HG03432 (cell line): ENCODE measurements around the gene PARVB.

Source experiments
- ATAC-seq: cut with Tn5 transposase; IDR thresholded peaks from one replicate; pipeline ENCODE4 v1.9.1; 2021; ENCODE audit warnings: mild to moderate bottlenecking, moderate library complexity; ENCODE audit not compliant: unreplicated experiment

The PARVB gene

DNA sequence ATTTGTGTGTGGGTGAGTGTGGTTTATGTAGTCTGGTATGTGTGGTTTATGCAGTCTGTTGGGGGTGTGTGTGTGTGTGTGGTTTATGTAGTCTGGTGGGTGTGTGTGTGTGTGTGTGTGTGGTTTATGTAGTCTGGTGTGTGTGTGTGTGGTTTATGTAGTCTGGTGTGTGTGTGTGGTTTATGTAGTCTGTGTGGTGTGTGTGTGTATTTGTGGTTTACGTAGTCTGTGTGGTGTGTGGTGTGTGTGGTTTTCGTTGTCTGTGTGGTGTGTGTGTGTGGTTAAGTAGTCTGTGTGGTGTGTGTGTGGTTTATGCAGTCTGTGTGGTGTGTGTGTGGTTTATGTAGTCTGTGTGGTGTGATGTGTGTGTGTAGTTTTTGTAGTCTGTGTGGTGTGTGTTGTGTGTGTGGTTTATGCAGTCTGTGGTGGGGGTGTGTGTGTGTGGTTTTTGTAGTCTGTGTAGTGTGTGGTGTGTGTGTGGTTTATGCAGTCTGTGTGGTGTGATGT is 130.4 kb downstream of the PARVB start:
- ATAC-seq: no peak

DNA sequence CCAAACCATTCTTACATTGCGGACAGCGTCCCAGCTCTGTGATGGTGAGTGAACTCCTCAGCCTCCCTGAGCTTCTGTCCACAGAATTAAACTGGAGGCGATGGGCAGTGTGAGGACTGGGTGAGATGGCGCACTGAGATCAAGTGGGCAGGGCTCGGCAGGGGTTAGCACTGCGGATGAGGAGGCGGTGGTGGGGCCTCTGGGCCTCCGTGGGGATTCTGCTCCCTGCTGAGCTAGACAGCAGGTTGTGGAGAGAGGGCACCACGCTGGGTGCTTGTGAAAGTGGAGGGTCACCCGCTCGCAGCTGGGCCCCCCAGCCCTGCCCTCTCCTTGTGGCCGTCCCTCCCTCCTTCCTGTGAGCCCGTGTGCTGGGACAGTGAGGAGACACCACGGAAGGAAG is 131.0 kb downstream of the PARVB start:
- no peak for ATAC-seq

DNA sequence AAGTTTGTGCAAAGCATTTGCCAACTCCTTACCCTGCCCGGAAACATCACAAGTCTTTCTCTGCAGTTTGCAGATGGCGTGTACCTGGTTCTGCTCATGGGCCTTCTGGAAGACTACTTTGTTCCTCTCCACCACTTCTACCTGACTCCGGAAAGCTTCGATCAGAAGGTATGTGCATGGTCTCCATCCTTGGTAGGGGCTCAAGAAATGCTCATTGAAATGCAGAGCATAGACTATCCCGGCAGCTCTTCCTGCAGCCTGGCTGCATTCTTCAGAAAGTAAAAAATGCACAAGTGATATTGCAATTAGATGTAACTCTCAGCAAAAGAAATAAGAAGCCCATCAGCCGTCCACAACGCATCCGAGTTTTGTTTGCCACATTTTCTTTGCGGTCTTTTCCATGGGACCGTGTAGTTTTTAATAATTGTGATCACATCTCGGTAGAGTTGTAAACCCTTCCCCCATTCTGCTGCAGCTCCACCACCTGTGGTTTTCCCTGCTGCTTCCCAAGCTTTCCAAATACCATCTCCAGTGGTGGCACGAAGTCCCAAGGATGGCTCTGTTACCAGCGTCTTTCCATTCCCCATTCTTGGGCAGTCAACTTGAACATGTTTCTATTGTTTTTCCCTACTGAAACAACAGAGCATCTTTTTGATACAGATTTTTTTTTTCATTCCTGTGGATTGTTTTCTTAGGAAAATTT is 134.0 kb downstream of the PARVB start:
- ATAC-seq: no peak

DNA sequence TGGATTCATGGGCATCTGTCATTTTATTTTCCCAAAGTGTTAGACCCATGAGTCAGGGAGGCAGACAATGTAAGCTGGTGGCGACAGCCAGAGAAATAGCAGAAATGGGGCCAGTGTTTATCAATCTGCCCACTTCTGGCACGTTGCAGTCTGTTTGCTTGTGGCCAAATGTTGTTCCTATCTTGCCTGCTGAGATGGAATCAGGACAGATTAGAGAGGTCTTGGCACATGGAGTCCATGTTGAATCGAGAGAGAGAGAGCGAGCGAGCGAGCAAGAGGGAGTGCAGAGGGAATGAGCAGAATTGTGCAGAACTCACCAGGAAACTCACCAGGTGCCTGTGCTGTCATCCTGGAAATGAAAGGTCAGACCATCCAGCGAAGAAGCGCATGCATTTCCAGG is 134.7 kb downstream of the PARVB start:
- ATAC-seq: no peak

DNA sequence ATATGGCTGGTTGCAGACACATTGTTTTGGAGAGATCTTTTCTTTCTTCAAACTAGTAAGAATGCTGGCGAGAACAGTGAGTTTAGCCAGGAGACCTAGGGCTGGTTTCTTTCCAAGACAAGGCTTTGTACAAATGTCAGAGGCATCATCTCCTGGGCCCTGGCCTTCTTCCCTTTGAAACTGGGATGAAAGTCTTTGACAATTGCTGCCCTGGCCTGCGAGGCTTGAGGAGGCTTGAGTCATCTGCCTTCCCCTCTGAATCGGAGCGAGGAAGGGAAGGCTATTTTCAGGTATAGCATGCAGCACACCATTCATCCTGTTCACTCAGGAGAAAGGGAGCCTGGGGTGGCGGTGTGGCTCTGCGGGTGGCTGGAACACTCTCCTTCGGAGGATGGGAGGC is 135.1 kb downstream of the PARVB start:
- ATAC-seq: no peak

DNA sequence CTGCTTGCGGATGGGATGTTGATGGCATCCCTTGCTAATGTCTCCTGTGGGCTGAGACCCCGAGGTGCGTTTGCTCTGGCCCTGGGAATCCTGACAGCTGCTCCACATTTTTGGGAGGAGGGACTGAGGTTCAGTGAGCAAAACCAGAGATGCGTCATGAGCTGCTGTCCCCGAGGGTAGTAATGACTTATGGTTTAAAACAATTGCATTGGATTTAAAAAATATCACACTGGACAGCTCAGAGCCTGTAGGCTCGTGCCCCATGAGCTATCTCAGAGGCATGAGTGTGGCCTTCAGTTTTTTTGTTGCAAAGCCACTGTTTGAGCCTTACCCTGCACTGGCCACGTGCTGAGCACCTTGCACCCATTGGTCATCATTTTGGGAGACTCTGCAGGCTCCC is 135.7 kb downstream of the PARVB start:
- no peak for ATAC-seq

DNA sequence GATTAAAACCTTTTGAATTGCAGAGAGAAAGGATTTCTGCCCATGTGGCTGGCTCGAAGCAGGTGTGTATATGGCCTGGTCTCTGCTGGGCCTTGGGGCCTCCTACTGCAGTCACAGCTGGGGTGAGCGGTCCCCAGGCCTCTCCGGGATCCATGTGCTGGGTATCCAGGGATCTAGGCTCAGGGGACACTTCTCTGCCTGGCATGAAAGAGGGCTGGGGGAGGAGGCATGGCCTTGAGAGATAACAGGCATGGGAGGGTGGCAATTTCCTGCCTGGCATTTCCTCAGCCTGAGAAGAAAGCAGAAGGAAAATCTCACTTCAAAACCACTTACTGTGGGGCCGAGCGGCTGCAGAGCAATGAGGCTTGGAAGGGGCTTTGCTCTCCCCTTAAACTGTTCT is 136.3 kb downstream of the PARVB start:
- ATAC-seq: no peak

DNA sequence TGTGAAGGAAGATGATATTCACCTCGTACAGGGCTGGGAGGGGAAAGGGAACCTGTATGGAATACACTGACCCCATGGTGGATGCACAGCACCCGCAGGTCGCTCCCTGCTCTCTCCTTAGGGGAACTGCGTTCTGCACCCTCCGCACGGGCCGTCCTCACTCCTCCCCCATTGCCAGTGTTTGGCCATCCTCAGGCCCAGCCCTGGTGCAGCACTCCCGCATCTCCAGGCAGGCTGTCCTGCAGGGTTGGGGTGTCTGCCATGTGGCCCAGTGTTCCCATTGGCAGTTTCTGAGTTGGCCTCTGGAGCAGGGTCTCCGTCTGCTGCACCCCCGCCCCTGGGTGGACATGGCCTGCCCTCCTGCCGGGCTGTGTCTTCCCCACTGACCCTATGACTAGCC is 137.6 kb downstream of the PARVB start:
- ATAC-seq: no peak

DNA sequence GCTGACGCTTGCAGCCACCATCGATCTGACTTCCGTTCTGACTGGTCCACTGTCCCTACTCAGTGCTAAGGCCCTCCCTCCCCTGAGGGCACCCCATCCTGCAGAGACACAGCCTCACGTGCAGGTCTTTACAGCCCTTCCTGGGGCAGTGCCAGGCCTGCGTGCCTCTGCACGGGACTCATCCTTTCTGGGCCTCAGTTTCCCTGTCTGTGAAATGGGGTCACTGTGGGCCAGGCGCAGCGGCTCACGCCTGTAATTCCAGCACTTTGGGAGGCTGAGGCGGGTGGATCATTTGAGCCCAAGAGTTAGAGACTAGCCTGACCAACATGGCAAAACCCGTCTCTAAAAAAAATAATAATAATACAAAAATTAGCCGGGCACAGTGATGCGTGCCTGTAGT is 138.9 kb downstream of the PARVB start:
- no peak for ATAC-seq

DNA sequence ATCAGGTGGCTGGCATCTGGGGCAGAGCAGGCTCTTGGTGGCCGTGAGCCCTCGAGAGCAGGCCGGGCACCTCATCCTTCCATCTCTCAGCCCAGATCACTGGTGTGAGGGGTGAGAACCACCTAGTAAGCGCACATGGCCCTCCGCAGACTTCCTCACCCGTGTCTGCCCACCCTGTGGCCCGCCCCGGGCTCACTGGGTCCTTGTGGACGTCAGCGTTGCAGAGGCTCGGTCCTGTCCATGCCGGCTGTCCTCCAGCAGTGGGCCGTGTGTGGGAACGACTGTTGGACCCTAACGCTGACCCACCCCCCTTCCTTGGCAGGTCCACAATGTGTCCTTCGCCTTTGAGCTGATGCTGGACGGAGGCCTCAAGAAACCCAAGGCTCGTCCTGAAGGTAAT is 139.4 kb downstream of the PARVB start:
- ATAC-seq: no peak

DNA sequence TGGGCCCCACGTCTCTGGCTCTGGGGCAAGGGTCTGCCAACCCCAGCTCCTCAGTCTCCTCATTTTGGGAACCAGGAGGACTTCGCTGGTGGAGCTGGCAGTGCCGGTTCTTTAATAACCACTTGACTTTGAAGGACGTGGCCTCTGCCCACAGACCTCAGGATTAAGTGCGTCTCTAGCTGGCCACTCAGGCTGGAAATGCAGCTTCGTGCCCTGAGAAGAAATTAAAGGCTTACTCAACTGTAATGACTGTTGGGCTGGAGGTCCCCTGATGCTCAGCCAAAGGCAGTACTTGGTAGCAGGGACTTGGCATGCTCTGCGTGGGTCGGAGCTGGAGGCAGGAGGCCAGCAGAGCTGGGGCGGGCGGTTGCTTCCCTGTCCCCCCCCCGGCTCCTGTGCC is 139.9 kb downstream of the PARVB start:
- no peak for ATAC-seq

DNA sequence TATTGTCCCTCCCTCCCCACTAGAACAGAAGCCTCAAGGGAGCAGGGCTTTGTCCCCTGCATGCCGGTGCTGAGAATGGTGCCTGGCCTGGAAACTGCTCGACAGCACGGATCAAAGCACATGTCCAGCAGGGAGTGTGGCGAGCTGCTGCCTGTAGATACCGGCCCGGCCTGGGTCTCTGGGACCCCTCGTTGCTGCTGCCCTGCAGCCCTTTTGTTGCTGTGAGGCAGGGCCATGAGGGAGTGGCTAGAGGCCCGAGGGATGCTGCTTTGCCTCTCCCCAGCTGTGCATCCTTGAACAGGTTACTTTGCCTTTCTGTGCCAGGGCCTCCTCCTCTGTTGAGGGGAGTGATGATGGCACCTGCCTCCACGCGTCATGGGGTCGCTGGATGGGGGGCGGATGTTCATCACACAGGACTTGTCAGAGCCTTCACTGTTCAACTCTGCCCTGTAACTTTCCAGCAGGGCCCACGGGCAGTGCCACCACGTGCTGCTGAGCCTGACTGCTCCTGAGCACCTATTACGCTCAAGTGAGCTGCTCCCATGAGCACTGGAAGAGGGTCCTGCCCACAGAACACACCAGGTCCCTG is 141.3 kb downstream of the PARVB start:
- ATAC-seq: no peak

DNA sequence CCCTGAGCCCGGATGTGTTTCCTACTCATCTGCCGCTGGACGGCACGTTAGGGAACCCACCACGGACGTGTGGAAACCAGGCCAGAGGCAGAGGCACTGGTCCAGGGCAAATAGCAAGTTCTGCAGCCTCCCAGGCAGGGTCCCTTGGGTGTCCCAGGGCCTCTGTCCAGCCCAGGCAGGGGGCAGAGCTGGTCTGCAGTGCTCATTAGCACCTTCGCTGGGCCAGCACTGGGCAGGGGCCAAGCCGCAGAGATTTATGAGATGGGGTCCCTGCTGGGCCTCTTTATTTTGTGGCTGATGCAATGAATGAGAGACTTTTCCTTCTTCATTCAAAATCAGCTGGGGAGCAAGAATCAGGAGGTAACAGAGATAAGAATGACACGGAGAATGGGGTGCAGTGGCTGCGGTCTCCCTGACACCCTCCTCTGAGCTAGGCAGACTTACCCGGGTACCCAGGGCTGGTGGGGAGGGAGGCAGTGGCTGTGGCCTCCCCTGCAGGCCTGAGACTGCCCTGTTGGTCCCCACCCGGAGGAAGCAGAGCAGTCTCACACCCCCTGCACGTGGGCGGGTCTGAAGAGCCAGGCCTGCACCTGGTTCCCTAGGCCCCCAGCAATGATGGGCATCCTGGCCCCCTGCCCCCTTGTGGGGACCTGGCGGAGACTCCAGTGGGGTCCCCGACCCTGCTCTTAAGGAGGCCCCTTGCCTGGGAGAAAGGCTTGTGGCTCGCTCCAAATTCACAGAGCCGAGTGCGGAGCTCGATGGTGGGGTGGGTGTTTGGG is 142.6 kb downstream of the PARVB start:
- no peak for ATAC-seq

DNA sequence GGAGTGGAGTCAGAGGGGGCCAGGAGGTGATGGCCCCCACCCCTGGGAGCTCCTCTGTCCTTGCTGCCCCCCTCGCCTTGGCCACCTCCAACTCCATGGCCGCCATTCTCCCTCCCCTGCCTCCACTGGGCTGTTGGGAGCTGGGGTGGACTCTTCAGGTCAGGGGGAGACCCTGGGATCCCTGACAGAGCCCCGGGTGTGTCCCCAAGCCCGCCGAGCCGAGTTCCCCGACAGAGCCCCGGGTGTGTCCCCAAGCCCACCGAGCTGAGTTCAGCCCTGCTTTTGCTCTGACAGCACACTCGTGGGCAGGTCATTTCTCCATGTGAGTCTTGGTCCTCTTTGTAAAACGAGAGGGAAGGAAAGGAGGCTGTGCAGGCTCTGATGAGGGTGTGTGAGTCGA is 143.4 kb downstream of the PARVB start:
- ATAC-seq: no peak

DNA sequence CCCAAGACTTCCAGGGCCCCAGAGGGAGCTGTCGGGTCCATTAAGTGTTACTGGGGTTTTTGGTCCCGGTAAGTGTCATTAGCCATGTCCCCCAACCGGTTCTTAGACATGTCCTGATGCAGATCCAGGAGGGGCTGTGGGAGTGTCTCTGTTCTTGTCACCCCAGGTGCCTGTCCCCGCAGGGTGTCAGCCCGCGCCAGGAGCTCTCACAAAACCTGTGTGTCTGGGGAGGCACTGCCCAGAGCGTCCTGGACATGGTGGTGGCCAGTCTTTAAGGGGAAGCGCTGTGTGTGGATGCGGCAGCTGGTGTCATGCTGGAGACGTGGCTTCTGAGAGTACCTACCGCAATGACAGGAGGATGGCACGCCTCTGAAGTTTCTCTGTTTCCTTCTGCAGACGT is 144.1 kb downstream of the PARVB start:
- no peak for ATAC-seq

DNA sequence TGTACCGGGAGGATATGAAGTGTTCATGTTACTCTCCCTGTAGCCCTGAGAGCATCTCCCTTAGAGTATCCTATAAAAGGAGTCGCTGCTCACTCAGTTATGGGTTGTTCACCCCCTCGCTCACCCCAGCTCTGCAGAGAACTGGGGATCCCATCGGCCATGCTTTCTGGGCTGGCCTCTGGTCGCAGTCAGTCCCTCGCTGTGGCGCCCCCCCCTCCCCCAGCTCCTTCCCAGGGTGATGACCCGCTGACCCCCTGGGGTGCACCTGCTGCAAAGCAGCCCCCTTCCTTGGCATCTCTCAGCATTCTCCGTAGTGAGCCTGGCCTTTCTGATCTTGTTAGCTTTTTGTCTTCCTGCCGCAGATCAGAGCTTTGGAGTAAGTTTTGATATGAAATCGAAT is 146.4 kb downstream of the PARVB start:
- ATAC-seq: no peak

DNA sequence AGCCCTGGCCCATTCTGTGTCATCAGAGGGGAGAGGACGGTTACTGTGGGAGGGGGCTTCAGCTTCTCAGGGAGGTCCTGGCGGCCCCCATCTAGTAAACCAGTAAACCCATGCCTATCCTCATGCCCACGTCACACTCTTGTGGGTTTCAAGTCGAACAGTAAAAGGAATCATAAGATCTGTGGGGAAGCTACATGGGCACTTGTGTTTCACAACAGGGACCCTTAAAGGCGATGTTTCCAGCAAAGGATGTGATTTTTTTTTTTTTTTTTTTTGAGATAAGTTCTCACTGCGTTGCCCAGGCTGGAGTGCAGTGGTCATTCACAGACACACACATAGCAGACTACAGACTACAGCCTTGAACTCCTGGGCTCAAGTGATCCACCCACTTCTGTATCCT is 147.5 kb downstream of the PARVB start:
- no peak for ATAC-seq

DNA sequence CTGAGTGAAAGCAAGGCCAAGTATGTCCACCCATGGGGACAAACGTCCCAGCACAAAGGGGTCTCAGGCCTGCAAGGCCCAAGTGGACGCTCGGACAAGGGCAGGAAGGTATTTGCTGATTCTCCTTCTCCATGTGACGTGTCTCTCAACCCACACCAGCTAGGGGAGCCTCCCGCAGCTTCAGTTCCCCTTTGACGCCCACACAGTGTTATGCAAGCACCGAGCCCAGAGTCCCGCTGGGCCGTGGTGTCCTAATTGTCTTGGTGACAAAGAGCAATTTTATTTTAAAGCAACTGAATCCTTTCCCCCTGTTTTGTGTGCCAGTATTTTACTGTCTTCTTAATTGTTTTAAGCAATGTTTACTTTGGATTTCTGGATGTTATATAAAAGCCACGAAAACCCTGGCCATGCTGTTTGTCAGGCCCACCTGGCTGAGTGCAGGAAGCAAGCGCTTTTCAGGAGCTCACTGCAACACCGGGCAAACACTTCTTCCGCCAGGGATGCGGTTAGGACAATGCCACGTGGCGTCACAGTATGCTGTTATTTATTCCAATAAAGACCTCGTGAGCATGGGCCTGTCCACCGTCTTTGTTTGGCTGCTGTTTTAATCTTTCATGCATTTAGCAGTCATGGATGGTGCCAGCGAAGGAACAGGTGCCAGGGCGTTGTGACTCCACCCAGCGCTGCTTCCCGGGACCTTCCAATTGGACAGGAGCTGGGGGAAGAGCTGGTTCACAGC is 148.4 kb downstream of the PARVB start:
- peak; percentile 71 for ATAC-seq

DNA sequence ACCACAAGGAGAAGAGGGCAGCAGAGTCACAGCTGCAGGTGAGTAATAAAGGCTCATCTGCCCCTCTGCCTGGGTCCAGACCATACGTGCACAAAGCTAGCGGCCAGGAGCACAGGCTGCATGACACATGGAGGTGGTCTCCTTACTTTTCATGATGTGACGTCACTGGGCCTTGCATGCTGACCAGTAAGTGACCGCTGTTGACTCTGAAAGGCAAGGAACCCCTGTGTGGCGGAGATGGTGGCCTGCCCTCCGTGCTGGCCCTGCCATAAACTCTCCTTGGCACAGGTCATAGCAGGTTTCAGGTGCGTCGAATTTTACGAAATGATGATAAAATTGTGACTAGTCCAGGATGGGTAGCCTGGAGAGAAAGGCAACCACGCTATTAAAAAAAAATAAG is 149.1 kb downstream of the PARVB start:
- no peak for ATAC-seq

DNA sequence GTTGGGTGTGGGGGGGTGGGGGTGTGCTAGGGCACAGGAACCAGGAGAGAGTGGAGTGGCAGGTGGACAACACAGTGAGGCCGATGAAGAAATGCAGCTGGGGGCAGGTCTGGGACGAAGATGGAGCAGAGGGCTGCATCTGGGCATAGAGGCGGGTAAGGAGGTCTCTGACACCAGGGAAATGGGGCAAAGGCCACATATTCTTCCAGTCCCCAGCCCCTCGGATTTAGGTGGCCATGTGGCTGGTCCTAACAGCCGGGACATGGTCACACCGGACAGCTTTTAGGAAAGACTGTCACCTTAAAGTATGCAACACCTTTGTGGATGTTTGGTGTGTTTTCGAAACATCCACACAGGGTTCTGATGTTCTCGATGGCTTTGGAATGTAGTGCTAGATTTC is 151.6 kb downstream of the PARVB start:
- no peak for ATAC-seq

DNA sequence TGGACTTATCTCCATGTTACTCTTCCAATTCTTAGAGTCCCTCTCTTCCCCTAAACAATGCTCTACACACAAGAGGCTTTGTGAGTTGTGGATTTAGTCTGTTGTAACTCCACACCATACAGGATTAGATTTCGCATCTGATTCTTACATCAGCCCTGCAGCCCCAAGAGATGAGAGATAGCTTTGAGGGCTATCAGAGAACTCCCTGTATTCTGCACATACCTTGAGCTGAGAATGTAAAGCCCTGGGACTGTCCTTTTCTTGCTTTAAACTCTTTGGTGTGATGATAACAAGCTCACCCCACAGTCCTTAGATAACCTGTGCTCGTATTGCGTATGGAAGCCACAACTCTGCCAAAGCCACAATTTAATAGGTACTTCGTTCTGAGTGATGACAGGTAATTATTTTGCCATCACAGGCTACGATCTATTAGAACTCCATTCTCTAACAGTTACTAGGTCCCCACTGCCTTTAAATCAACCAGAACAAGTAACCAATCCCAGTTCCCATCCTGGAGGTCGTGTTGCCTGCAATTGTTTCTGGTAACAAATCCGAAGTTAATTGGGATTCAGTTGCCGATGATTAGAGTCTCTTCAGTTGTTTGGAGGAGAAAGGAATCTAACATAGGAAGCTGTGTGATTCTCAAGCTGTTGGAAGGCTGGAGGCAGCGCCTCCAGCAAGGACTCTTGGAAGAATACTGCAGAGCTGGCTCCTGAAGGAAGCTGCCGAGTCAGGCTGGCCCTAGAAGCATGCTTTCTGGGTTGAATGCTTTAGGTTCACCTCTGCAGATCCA is 155.3 kb downstream of the PARVB start:
- ATAC-seq: no peak
